K562 (cell line): ENCODE results near the gene PTPN20. TPM values are rescaled to one million over a fixed set of nuclear protein-coding genes. Genes with fewer than 3 reads are reported as not detected.

Experiments
- ATAC-seq: fragments of 200-7000 bp; cut with Tn5 transposase; 3 replicates; pipeline ENCODE4 v1.9.1; 2020; ENCODE audit warnings: moderate library complexity
- BruUV-seq: library from RNA; stranded (reverse); fragments of 400-500 nt; replicated peaks from 2 replicates; lab custom pipeline; 2021; lab: Mats Ljungman, UMichigan
- CTCF ChIA-PET: fragments of 300-600 bp; formaldehyde crosslinking; extraction: SDS; loops from one replicate; lab custom pipeline; 2021; ENCODE audit warnings: low intra/inter-chr PET ratio; lab: Yijun Ruan, JAX
- POLR2A ChIA-PET: fragments of 300-600, 350-650 bp; sonication (Branson Sonifier 250); formaldehyde crosslinking; extraction: SDS; loops from one replicate; lab custom pipeline; 2021; ENCODE audit warnings: antibody characterized with exemption, inconsistent platforms; lab: Yijun Ruan, JAX
- DNase-seq, 4 experiments: peaks; one replicate each; pipeline versions ENCODE4 v3.0.0 to v3.0.0-alpha.2; 2011 to 2018; ENCODE audit warnings: low spot score in 3 of 4, mixed read lengths in 3 of 4; ENCODE audit errors: extremely low read depth in 1 of 4
- FAIRE-seq: peaks from 2 replicates; lab custom pipeline; 2011; peaks lifted over from hg19 to GRCh38; lab: Jason Lieb, UNC
- H2AFZ ChIP-seq: 2 replicates; pipeline ENCODE4 v1.6.0; 2011; ENCODE audit warnings: low read depth, low read length, control low read depth, inconsistent platforms
- H3K27ac ChIP-seq: fragments of 200-600 bp; 3 replicates; pipeline ENCODE4 v1.8.0; 2011; ENCODE audit warnings: low read depth, mild to moderate bottlenecking, control low read depth, inconsistent platforms, low read length, moderate library complexity, mixed read lengths; ENCODE audit errors: extremely low read depth
- H3K27me3 ChIP-seq, 2 experiments: fragments of 300-600 bp in 1 of 2; 2 replicates in 1 of 2; 3 replicates in 1 of 2; pipeline versions ENCODE4 v1.6.0 to v1.8.0; 2011; ENCODE audit warnings: inconsistent platforms in 2 of 2, low read length in 2 of 2, mild to moderate bottlenecking in 1 of 2, mixed read lengths in 1 of 2, moderate library complexity in 1 of 2; ENCODE audit not compliant: control insufficient read depth in 2 of 2, insufficient read depth in 2 of 2
- H3K36me3 ChIP-seq: fragments of 300-600 bp; 3 replicates; pipeline ENCODE4 v1.8.0; 2011; ENCODE audit warnings: mild to moderate bottlenecking, low read length, inconsistent platforms; ENCODE audit not compliant: control insufficient read depth, insufficient read depth
- H3K4me1 ChIP-seq, 2 experiments: fragments of 200-600 bp in 1 of 2; replicated peaks in 1 of 2; 2 replicates in 1 of 2; 3 replicates in 1 of 2; pipeline versions ENCODE4 v1.5.1 to v1.8.0; 2011; ENCODE audit warnings: inconsistent platforms in 2 of 2, low read length in 2 of 2, mild to moderate bottlenecking in 1 of 2, mixed read lengths in 1 of 2, moderate library complexity in 1 of 2; ENCODE audit not compliant: control insufficient read depth in 2 of 2, insufficient read depth in 2 of 2
- H3K4me2 ChIP-seq: 2 replicates; pipeline ENCODE4 v1.6.1; 2011; ENCODE audit warnings: low read length, control low read depth, inconsistent platforms, mixed read lengths; ENCODE audit not compliant: insufficient read depth
- H3K4me3 ChIP-seq: fragments of 200-600 bp; sonication (generic), shearing (Covaris generic); 2 replicates; pipeline ENCODE4 v1.5.1; 2016; ENCODE audit warnings: control low read depth, inconsistent platforms
- H3K79me2 ChIP-seq: fragments of 200-600 bp; 3 replicates; pipeline ENCODE4 v1.8.0; 2011; ENCODE audit warnings: low read length, inconsistent platforms; ENCODE audit not compliant: control insufficient read depth, insufficient read depth
- H3K9ac ChIP-seq, 2 experiments: 2 replicates each; pipeline versions ENCODE4 v1.6.0 to v1.6.1; 2011; ENCODE audit warnings: low read depth in 2 of 2, low read length in 2 of 2, control low read depth in 1 of 2, inconsistent platforms in 1 of 2, mild to moderate bottlenecking in 1 of 2, mixed read lengths in 1 of 2; ENCODE audit not compliant: insufficient read depth in 1 of 2
- H3K9me1 ChIP-seq: one replicate; pipeline ENCODE4 v1.6.0; 2011; ENCODE audit warnings: inconsistent platforms, mild to moderate bottlenecking, low read length, moderate library complexity; ENCODE audit not compliant: control insufficient read depth, insufficient read depth
- H3K9me3 ChIP-seq: replicated peaks from 2 replicates; pipeline ENCODE4 v1.5.1; 2011; ENCODE audit warnings: low read depth, low read length, inconsistent platforms; ENCODE audit not compliant: control insufficient read depth, insufficient read depth
- H4K20me1 ChIP-seq: replicated peaks from 2 replicates; pipeline ENCODE4 v1.6.1; 2011; ENCODE audit warnings: low read length, inconsistent platforms, mixed read lengths; ENCODE audit not compliant: control insufficient read depth, insufficient read depth
- CCAR2 ChIP-seq: fragments of 200-400 bp; formaldehyde crosslinking; IDR thresholded peaks from 2 replicates; pipeline ENCODE4 v1.6.1; 2017; ENCODE audit warnings: mild to moderate bottlenecking, low read depth, low read length
- ETS1 ChIP-seq: conservative IDR thresholded peaks from 2 replicates; pipeline ENCODE4 v1.6.1; 2011; ENCODE audit warnings: low read depth, mild to moderate bottlenecking, low read length; ENCODE audit not compliant: control insufficient read depth
- KLF13 ChIP-seq: fragments of 450-650 bp; IDR thresholded peaks from 2 replicates; pipeline ENCODE4 v1.6.1; 2016; ENCODE audit warnings: missing genetic modification characterization, low read depth, mild to moderate bottlenecking, missing compliant biosample characterization, moderate library complexity, borderline replicate concordance
- PHB ChIP-seq: fragments of 250-450 bp; sonication (Bioruptor Pico); IDR thresholded peaks from 2 replicates; pipeline ENCODE4 v1.5.0; 2021
- PURB ChIP-seq: sonication (generic); formaldehyde crosslinking; IDR thresholded peaks from 2 replicates; pipeline ENCODE4 v1.9.0; 2021; ENCODE audit warnings: low read depth, mild to moderate bottlenecking, missing genetic modification reagents
- RNF219 ChIP-seq: fragments of 250-450 bp; sonication (Bioruptor Pico); IDR thresholded peaks from 2 replicates; pipeline ENCODE4 v1.5.0; 2022; ENCODE audit warnings: mild to moderate bottlenecking
- SOX6 ChIP-seq: fragments of 450-650 bp; IDR thresholded peaks from 2 replicates; pipeline ENCODE4 v1.6.1; 2014; ENCODE audit warnings: mild to moderate bottlenecking
- ZC3H11A ChIP-seq: IDR thresholded peaks from 2 replicates; pipeline ENCODE4 v1.6.1; 2012; ENCODE audit warnings: low read depth, low read length, improper control_type of control experiment
- ZNF444 ChIP-seq: fragments of 250-450 bp; sonication (Bioruptor Pico); IDR thresholded peaks from 2 replicates; pipeline ENCODE4 v1.4.0; 2020; ENCODE audit warnings: mild to moderate bottlenecking, moderate library complexity
- WGBS: fragments of 100-300 bp; shearing (Covaris generic); methylation state at CpG from one replicate; pipeline ENCODE4 v1.1.6; 2016; ENCODE audit warnings: low coverage, mixed read lengths; ENCODE audit not compliant: insufficient coverage; ENCODE audit errors: missing lambda C conversion rate; 5-methylcytosine and 5-hydroxymethylcytosine counted together
- in situ Hi-C: fragments of 300-500 bp; cut with MboI; formaldehyde crosslinking; loops from 4 replicates; pipeline ENCODE4 v1.15.0; 2018; ENCODE audit warnings: inconsistent platforms, mixed read lengths
- intact Hi-C: fragments of 100-400 bp; cut with micrococcal nuclease; formaldehyde crosslinking; loops from 2 replicates; pipeline ENCODE4 v1.14.2; 2022
- polyA plus RNA-seq, 8 experiments: library from polyadenylated mRNA; depleted of rRNA in 4 of 8; stranded (reverse) in 5 of 8; unstranded in 3 of 8; fragments of >200 nt; fragmentation: Nextera tagmentation in 2 of 8; fragmentation: Illumina TruSeq in 1 of 8; extraction: Ambion mirVana in 2 of 8; extraction: Trizol in 1 of 8; gene quantifications; 2 replicates each; pipeline versions ENCODE4 v1.2.1 to v1.2.3, GENCODE V29; 2011 to 2014; ENCODE audit warnings: inconsistent platforms in 1 of 8, missing spikeins in 1 of 8
- total RNA-seq, 7 experiments: library from RNA; depleted of rRNA in 6 of 7; stranded (reverse); fragments of >200 nt in 6 of 7; fragmentation: Illumina TruSeq in 2 of 7; extraction: Trizol in 2 of 7; gene quantifications; 2 replicates each; pipeline versions ENCODE4 v1.2.1 to v1.2.3, GENCODE V29; 2011 to 2021; ENCODE audit warnings: low replicate concordance in 1 of 7

The PTPN20 gene
- total and polyA plus RNA-seq, 9 of the 15 experiments (the other 6 are each of a cell fraction or from before 2014, with no cell fraction given), result 0.03 to 0.18 (median 0.10) TPM; not detected in 6

- Histone ChIP-seq H3K4me1 (peaks cover 0 to 4% of the 10 kb centered on the region in 2 experiments; a peak in 1 of 5 replicates), H3K4me3 (no peak overlapping the region), H3K36me3 (no peaks in the 10 kb centered on the region), H4K20me1 (peaks cover 11% of the 10 kb centered on the region; the same call in 1 of the 2 replicates), H3K9me3 (no peaks in the 10 kb centered on the region), H3K4me2 (no peak overlapping the region), H3K9ac (no peak overlapping the region), H2AFZ (no peak overlapping the region), H3K27ac (no peak overlapping the region), H3K79me2 (no peaks in the 10 kb centered on the region), H3K27me3 (peaks cover 4 to 43% of the 10 kb centered on the region in 2 experiments; a peak in 3 of 5 replicates), H3K9me1 (no peaks in the 10 kb centered on the region)
- no TSS peak for BruUV-seq
- DNase-seq (no peak), ATAC-seq (peak; percentile 7; the same call in 1 of the 3 replicates), FAIRE-seq (no peak)
- intact Hi-C loops, result loop anchor here (1.0 kb wide), 2 partner anchors 265 to 293 kb away; no protein-coding TSS in a partner anchor
- in situ Hi-C loops, result no loop called here
- POLR2A ChIA-PET, result interaction anchor here (0.7 to 1.4 kb wide), 3 partner anchors 8 to 273 kb away, joined by 3 read pairs; no protein-coding TSS in a partner anchor
- TF ChIP-seq ETS1, result no peak
- no peak for TF ChIP-seq ZC3H11A
- TF ChIP-seq SOX6, result no peak
- TF ChIP-seq ZNF444 (CRISPR knock-in tag), result no peak
- TF ChIP-seq CCAR2, result no peak
- TF ChIP-seq PHB (CRISPR knock-in tag), result no peak
- no peak for TF ChIP-seq PURB
- no peak for TF ChIP-seq KLF13 (tag)
- no peak for TF ChIP-seq RNF219
- CTCF ChIA-PET, result interaction anchor here (1.6 to 3.0 kb wide), 2 partner anchors 264 to 293 kb away, joined by 10 to 31 read pairs; no protein-coding TSS in a partner anchor
- 19% methylated on average over 5 of the region's 5 CpGs for WGBS
These were observed 135.9 kb downstream of the PTPN20 start for GRCh38 chr10:47047127-47047504.
